DOHH2 (cell line): Measurements from ENCODE around the gene UPF1.

Experiments
- H3F3A ChIP-seq: fragments of 200-600 bp; sonication (generic), shearing (Covaris generic); 2 replicates; pipeline ENCODE4 v1.6.0; 2016; ENCODE audit warnings: antibody characterized with exemption, mild to moderate bottlenecking; ENCODE audit not compliant: control insufficient read depth, insufficient read depth
- H3K27ac ChIP-seq: fragments of 200-600 bp; sonication (generic); 2 replicates; pipeline ENCODE4 v1.5.1; 2014; ENCODE audit warnings: low read depth, mild to moderate bottlenecking, low read length, moderate library complexity
- H3K27me3 ChIP-seq: fragments of 200-600 bp; sonication (generic); 2 replicates; pipeline ENCODE4 v1.6.1; 2014; ENCODE audit warnings: mild to moderate bottlenecking, low read length, mixed read lengths; ENCODE audit not compliant: control insufficient read depth
- H3K36me3 ChIP-seq: fragments of 200-600 bp; sonication (generic); 2 replicates; pipeline ENCODE4 v1.6.1; 2014; ENCODE audit warnings: mild to moderate bottlenecking, low read length, moderate library complexity, mixed read lengths; ENCODE audit not compliant: control insufficient read depth
- H3K4me1 ChIP-seq: fragments of 200-600 bp; sonication (generic); 2 replicates; pipeline ENCODE4 v1.6.1; 2014; ENCODE audit warnings: mild to moderate bottlenecking, low read length, mixed read lengths; ENCODE audit not compliant: control insufficient read depth
- H3K4me2 ChIP-seq: fragments of 200-600 bp; sonication (generic); 2 replicates; pipeline ENCODE4 v1.6.0; 2014; ENCODE audit warnings: mild to moderate bottlenecking, low read length, moderate library complexity
- H3K4me3 ChIP-seq: fragments of 200-600 bp; sonication (generic); 2 replicates; pipeline ENCODE4 v1.5.1; 2014; ENCODE audit warnings: mild to moderate bottlenecking, low read length, mixed read lengths
- H3K79me2 ChIP-seq: fragments of 200-600 bp; sonication (generic); 2 replicates; pipeline ENCODE4 v1.6.1; 2014; ENCODE audit warnings: mild to moderate bottlenecking, low read length, mixed read lengths; ENCODE audit not compliant: control insufficient read depth
- H3K9me2 ChIP-seq: fragments of 200-600 bp; sonication (generic); replicated peaks from 2 replicates; pipeline ENCODE4 v1.6.1; 2014; ENCODE audit warnings: mild to moderate bottlenecking, low read length, mixed read lengths; ENCODE audit not compliant: control insufficient read depth
- H3K9me3 ChIP-seq: fragments of 200-600 bp; sonication (generic); 2 replicates; pipeline ENCODE4 v1.6.1; 2014; ENCODE audit warnings: antibody characterized with exemption, low read length, mixed read lengths; ENCODE audit not compliant: control insufficient read depth, insufficient read depth
- H4K20me1 ChIP-seq: fragments of 200-600 bp; sonication (generic); 2 replicates; pipeline ENCODE4 v1.6.0; 2014; ENCODE audit warnings: low read depth, mild to moderate bottlenecking, antibody characterized with exemption, low read length, moderate library complexity; ENCODE audit not compliant: control insufficient read depth, insufficient read depth
- EZH2phosphoT487 ChIP-seq: fragments of 200-600 bp; sonication (generic); IDR thresholded peaks from 2 replicates; pipeline ENCODE4 v1.6.1; 2017; ENCODE audit warnings: borderline replicate concordance, mild to moderate bottlenecking, antibody characterized with exemption, low read length, moderate library complexity, mixed read lengths
- TF ChIP-seq, protein P1 (sequence below): fragments of 200-600 bp; sonication (generic); IDR thresholded peaks from one replicate; pipeline ENCODE4 v1.5.1; 2014; ENCODE audit warnings: antibody characterized with exemption, mild to moderate bottlenecking, low read depth, low read length; ENCODE audit not compliant: poor library complexity, severe bottlenecking

Gene UPF1

DNA sequence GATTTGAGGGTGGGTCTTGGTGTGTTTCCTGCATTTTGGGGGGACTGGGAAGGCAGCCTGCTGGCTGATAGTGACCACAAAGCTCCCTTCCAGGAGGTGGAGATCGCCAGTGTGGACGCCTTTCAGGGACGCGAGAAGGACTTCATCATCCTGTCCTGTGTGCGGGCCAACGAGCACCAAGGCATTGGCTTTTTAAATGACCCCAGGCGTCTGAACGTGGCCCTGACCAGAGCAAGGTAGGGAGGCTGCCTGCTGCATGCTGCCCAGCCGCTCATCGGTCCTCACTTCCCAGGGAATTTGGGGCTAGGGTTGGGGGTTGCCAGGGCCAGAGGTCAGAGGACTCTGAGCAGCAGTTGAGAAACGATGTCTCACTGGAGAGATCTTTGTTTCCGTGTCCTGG, 30.2 kb downstream of the UPF1 start:
- Histone ChIP-seq H3K27ac (no peak overlapping the region), H3K4me1 (no peaks in the 10 kb centered on the region), H3K36me3 (peaks cover 96% of the 10 kb centered on the region), H3K4me2 (no peak overlapping the region), H3F3A (peaks cover 3% of the 10 kb centered on the region; the same call in 1 of the 2 replicates), H3K79me2 (peaks cover 5% of the 10 kb centered on the region), H4K20me1 (peaks cover 5% of the 10 kb centered on the region; the same call in 1 of the 2 replicates), H3K27me3 (no peaks in the 10 kb centered on the region), H3K4me3 (no peak overlapping the region), H3K9me3 (no peaks in the 10 kb centered on the region), H3K9me2 (no peaks in the 10 kb centered on the region)
- TF ChIP-seq EZH2phosphoT487 = no peak
- TF ChIP-seq, protein P1, sequence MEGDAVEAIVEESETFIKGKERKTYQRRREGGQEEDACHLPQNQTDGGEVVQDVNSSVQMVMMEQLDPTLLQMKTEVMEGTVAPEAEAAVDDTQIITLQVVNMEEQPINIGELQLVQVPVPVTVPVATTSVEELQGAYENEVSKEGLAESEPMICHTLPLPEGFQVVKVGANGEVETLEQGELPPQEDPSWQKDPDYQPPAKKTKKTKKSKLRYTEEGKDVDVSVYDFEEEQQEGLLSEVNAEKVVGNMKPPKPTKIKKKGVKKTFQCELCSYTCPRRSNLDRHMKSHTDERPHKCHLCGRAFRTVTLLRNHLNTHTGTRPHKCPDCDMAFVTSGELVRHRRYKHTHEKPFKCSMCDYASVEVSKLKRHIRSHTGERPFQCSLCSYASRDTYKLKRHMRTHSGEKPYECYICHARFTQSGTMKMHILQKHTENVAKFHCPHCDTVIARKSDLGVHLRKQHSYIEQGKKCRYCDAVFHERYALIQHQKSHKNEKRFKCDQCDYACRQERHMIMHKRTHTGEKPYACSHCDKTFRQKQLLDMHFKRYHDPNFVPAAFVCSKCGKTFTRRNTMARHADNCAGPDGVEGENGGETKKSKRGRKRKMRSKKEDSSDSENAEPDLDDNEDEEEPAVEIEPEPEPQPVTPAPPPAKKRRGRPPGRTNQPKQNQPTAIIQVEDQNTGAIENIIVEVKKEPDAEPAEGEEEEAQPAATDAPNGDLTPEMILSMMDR = no peak

DNA sequence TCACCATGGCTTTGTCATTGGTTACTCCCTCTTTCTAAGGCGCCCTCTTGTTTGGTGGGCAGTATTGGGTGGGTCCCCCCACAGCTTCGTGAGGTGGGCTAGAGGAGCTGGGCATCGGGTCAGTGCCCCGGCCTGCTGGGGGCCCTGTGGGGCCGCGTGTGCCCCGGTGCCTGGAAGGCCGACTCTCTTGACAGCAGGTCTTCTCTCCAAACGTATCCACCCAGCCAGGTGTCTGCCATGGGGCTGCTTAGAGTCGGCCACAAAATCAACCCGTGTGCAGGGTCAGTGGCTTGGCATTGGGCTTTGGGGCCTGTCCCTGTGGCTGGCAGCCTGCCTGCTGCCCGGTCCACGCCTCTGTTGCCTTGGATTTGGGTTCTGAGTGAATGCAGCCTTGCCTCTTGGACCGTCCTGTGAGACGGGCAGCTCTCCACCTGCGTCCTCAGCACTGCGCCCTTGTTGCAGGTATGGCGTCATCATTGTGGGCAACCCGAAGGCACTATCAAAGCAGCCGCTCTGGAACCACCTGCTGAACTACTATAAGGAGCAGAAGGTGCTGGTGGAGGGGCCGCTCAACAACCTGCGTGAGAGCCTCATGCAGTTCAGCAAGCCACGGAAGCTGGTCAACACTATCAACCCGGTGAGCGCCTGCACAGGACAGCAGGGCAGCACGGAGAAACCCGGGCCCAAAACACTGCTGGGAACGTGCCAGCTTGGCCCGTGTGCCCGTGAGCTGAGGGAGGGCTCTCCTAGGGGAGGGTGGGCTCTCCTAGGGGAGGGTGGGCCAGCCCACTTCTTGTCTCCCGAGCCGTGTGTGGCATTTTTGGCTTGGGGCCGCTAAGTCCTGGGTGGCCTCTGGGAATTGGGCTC, 31.4 kb downstream of the UPF1 start:
- H3F3A ChIP-seq = peaks cover 3% of the 10 kb centered on the region; the same call in 1 of the 2 replicates
- H3K27ac ChIP-seq = no peak overlapping the region
- no peaks in the 10 kb centered on the region for H3K9me3 ChIP-seq
- H4K20me1 ChIP-seq = peaks cover 17% of the 10 kb centered on the region; the same call in 1 of the 2 replicates
- no peaks in the 10 kb centered on the region for H3K27me3 ChIP-seq
- no peak overlapping the region for H3K4me3 ChIP-seq
- no peak overlapping the region for H3K4me2 ChIP-seq
- TF ChIP-seq, protein P1 = no peak
- TF ChIP-seq EZH2phosphoT487 = no peak
- no peaks in the 10 kb centered on the region for H3K4me1 ChIP-seq
- H3K9me2 ChIP-seq = no peaks in the 10 kb centered on the region
- H3K36me3 ChIP-seq = peaks cover 96% of the 10 kb centered on the region
- peaks cover 14% of the 10 kb centered on the region for H3K79me2 ChIP-seq

DNA sequence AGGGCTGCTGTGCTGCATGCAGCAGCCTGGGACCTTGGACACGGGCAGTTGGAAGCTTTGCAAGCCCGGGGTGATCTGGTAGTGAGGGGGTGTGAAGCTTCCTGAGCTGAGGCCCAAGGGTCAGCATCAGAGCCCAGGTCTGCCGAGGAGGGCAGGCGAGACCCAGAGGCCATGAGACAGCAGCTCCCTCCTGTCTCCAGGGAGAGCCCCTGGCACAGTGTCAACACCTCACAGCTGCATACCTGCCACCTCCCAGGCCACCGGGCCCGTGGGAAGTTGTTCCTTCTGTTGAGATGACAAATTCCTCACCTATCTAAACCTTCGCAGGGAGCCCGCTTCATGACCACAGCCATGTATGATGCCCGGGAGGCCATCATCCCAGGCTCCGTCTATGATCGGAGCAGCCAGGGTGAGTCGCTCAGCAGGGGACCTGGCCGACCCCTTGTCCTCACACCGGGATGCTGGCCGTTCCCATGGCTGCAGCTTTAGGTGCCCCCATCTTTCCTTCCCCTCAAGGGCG, 32.1 kb downstream of the UPF1 start:
- TF ChIP-seq, protein P1 = no peak
- TF ChIP-seq EZH2phosphoT487 = no peak
- Histone ChIP-seq H3K4me2 (no peak overlapping the region), H4K20me1 (peaks cover 18% of the 10 kb centered on the region; the same call in 1 of the 2 replicates), H3K36me3 (peaks cover 93% of the 10 kb centered on the region), H3F3A (peaks cover 3% of the 10 kb centered on the region; the same call in 1 of the 2 replicates), H3K4me3 (no peak overlapping the region), H3K9me2 (no peaks in the 10 kb centered on the region), H3K4me1 (no peaks in the 10 kb centered on the region), H3K27me3 (no peaks in the 10 kb centered on the region), H3K79me2 (peaks cover 14% of the 10 kb centered on the region), H3K27ac (no peak overlapping the region), H3K9me3 (no peaks in the 10 kb centered on the region)
